Neural progenitor cell (in vitro differentiated cells): ENCODE data around the gene BRINP3. TPM values are rescaled to one million over a fixed set of nuclear protein-coding genes. Genes with fewer than 3 reads are reported as not detected.

Source experiments
- DNase-seq: peaks from one replicate; pipeline ENCODE4 v3.0.0-alpha.2; 2016; ENCODE audit warnings: low spot score
- H2AFZ ChIP-seq: fragments of 200-600 bp; sonication (generic); replicated peaks from 2 replicates; pipeline ENCODE4 v1.6.1; 2016; ENCODE audit warnings: antibody characterized with exemption
- H3F3A ChIP-seq: fragments of 200-600 bp; sonication (generic); 2 replicates; pipeline ENCODE4 v1.6.1; 2016; ENCODE audit warnings: antibody characterized with exemption, low read depth
- H3K27ac ChIP-seq: fragments of 200-600 bp; sonication (generic); 2 replicates; pipeline ENCODE4 v1.5.1; 2016; ENCODE audit warnings: mild to moderate bottlenecking
- H3K27me3 ChIP-seq: fragments of 200-600 bp; sonication (generic); 2 replicates; pipeline ENCODE4 v1.6.1; 2016; ENCODE audit warnings: mild to moderate bottlenecking, moderate library complexity
- H3K36me3 ChIP-seq: fragments of 200-600 bp; sonication (generic); 2 replicates; pipeline ENCODE4 v1.5.1; 2016
- H3K4me1 ChIP-seq: fragments of 200-600 bp; sonication (generic); 2 replicates; pipeline ENCODE4 v1.6.1; 2016; ENCODE audit warnings: mixed run types
- H3K4me2 ChIP-seq: fragments of 200-600 bp; sonication (generic); 2 replicates; pipeline ENCODE4 v1.6.1; 2016
- H3K4me3 ChIP-seq: fragments of 200-600 bp; sonication (generic); 2 replicates; pipeline ENCODE4 v1.5.1; 2016
- H3K79me2 ChIP-seq: fragments of 200-600 bp; sonication (generic); 2 replicates; pipeline ENCODE4 v1.6.1; 2016; ENCODE audit warnings: low read depth
- H3K9ac ChIP-seq: fragments of 200-600 bp; sonication (generic); 2 replicates; pipeline ENCODE4 v1.6.1; 2016
- H3K9me3 ChIP-seq: fragments of 200-600 bp; sonication (generic); 2 replicates; pipeline ENCODE4 v1.5.1; 2016; ENCODE audit warnings: low read depth
- H4K20me1 ChIP-seq: fragments of 200-600 bp; sonication (generic); 2 replicates; pipeline ENCODE4 v1.6.1; 2016; ENCODE audit warnings: low read depth
- H3K27ac Mint-ChIP-seq: 3 replicates; pipeline ENCODE4 v1.8.0; 2021; ENCODE audit warnings: mixed read lengths
- H3K27me3 Mint-ChIP-seq: 2 replicates; pipeline ENCODE4 v1.8.0; 2022; ENCODE audit warnings: low read depth, mild to moderate bottlenecking, inconsistent platforms, moderate library complexity, mixed read lengths; ENCODE audit not compliant: insufficient read depth
- H3K36me3 Mint-ChIP-seq: 3 replicates; pipeline ENCODE4 v1.8.0; 2021; ENCODE audit warnings: mixed read lengths
- H3K4me1 Mint-ChIP-seq: 3 replicates; pipeline ENCODE4 v1.8.0; 2021; ENCODE audit warnings: mixed read lengths
- H3K4me3 Mint-ChIP-seq: 3 replicates; pipeline ENCODE4 v1.8.0; 2021; ENCODE audit warnings: mild to moderate bottlenecking, moderate library complexity, mixed read lengths
- H3K9me3 Mint-ChIP-seq: 3 replicates; pipeline ENCODE4 v1.8.0; 2020; ENCODE audit warnings: mixed read lengths
- CTCF ChIP-seq: fragments of 200-600 bp; sonication (generic); IDR thresholded peaks from 2 replicates; pipeline ENCODE4 v1.5.1; 2017; ENCODE audit warnings: antibody characterized with exemption, mild to moderate bottlenecking
- EZH2 ChIP-seq: fragments of 200-600 bp; sonication (generic); IDR thresholded peaks from 2 replicates; pipeline ENCODE4 v1.6.1; 2017; ENCODE audit warnings: antibody characterized with exemption, mild to moderate bottlenecking, moderate library complexity
- EZH2phosphoT487 ChIP-seq: fragments of 200-600 bp; sonication (generic); IDR thresholded peaks from 2 replicates; pipeline ENCODE4 v1.6.1; 2017; ENCODE audit warnings: antibody characterized with exemption
- total RNA-seq: library from RNA; depleted of rRNA; stranded (reverse); fragments of >200 nt; gene quantifications from 2 replicates; pipeline ENCODE4 v1.2.3, GENCODE V29; 2015; ENCODE audit warnings: low replicate concordance

The BRINP3 gene
- total RNA-seq, 1 donor from 2014 or later = not detected

- no peak for TF ChIP-seq CTCF
- no peak for TF ChIP-seq EZH2
- no peak for TF ChIP-seq EZH2phosphoT487
- no peaks in the 10 kb centered on the region for H3K79me2 ChIP-seq
- no peak overlapping the region for H2AFZ ChIP-seq
- no peaks in the 10 kb centered on the region for H3F3A ChIP-seq
- no peaks in the 10 kb centered on the region for H4K20me1 ChIP-seq
- no peaks in the 10 kb centered on the region for H3K9me3 ChIP-seq
- DNase-seq = no peak
- no peak overlapping the region for H3K27ac Mint-ChIP-seq
- no peaks in the 10 kb centered on the region for H3K36me3 Mint-ChIP-seq
- no peak overlapping the region for H3K9ac ChIP-seq
- no peak overlapping the region for H3K4me3 Mint-ChIP-seq
- H3K4me2 ChIP-seq = no peak overlapping the region
- no peak overlapping the region for H3K27ac ChIP-seq
- H3K9me3 Mint-ChIP-seq = no peaks in the 10 kb centered on the region
- no peaks in the 10 kb centered on the region for H3K27me3 Mint-ChIP-seq
- H3K4me1 Mint-ChIP-seq = no peaks in the 10 kb centered on the region
- H3K4me3 ChIP-seq = no peak overlapping the region
- no peaks in the 10 kb centered on the region for H3K27me3 ChIP-seq
- no peaks in the 10 kb centered on the region for H3K36me3 ChIP-seq
- no peaks in the 10 kb centered on the region for H3K4me1 ChIP-seq
These were observed 48.5 kb downstream of the BRINP3 start for GRCh38 chr1:190429141-190429540.

GRCh38 chr1:190416239-190416638 is 61.4 kb downstream of the BRINP3 start:
- Mint-ChIP-seq H3K4me1 (no peaks in the 10 kb centered on the region), H3K27ac (no peak overlapping the region), H3K27me3 (no peaks in the 10 kb centered on the region), H3K36me3 (no peaks in the 10 kb centered on the region), H3K9me3 (no peaks in the 10 kb centered on the region), H3K4me3 (no peak overlapping the region)
- Histone ChIP-seq H3K36me3 (no peaks in the 10 kb centered on the region), H2AFZ (no peak overlapping the region), H3F3A (no peaks in the 10 kb centered on the region), H3K4me1 (no peaks in the 10 kb centered on the region), H4K20me1 (no peaks in the 10 kb centered on the region), H3K79me2 (no peaks in the 10 kb centered on the region), H3K27ac (no peak overlapping the region), H3K4me3 (no peak overlapping the region), H3K4me2 (no peak overlapping the region), H3K9me3 (no peaks in the 10 kb centered on the region), H3K9ac (no peak overlapping the region), H3K27me3 (no peaks in the 10 kb centered on the region)
- TF ChIP-seq EZH2 = no peak
- TF ChIP-seq CTCF = peak; percentile 6
- DNase-seq = no peak

- H3K36me3 Mint-ChIP-seq = no peaks in the 10 kb centered on the region
These were observed 64.5 kb downstream of the BRINP3 start for GRCh38 chr1:190413142-190413541.

More at GRCh38 chr1:190413142-190413541, 64.5 kb downstream of the BRINP3 start:
- Mint-ChIP-seq H3K27ac (no peak overlapping the region), H3K4me3 (no peak overlapping the region), H3K4me1 (no peaks in the 10 kb centered on the region), H3K9me3 (no peaks in the 10 kb centered on the region), H3K27me3 (no peaks in the 10 kb centered on the region)
- H3K9me3 ChIP-seq = no peaks in the 10 kb centered on the region
- H3K4me1 ChIP-seq = no peaks in the 10 kb centered on the region
- H4K20me1 ChIP-seq = no peaks in the 10 kb centered on the region
- H3F3A ChIP-seq = no peaks in the 10 kb centered on the region
- no peak overlapping the region for H2AFZ ChIP-seq
- H3K9ac ChIP-seq = no peak overlapping the region
- H3K36me3 ChIP-seq = no peaks in the 10 kb centered on the region
- H3K27ac ChIP-seq = no peak overlapping the region
- no peak overlapping the region for H3K4me3 ChIP-seq
- no peak overlapping the region for H3K4me2 ChIP-seq
- DNase-seq = no peak
- no peak for TF ChIP-seq EZH2phosphoT487
- no peak for TF ChIP-seq CTCF
- no peak for TF ChIP-seq EZH2
- no peaks in the 10 kb centered on the region for H3K27me3 ChIP-seq
- no peaks in the 10 kb centered on the region for H3K79me2 ChIP-seq
